IPS-NIHi7 (cell line): ENCODE data around the gene CALML5.

Source experiments
- DNase-seq: peaks from one replicate; pipeline ENCODE4 v3.0.0; 2012; ENCODE audit warnings: mixed read lengths; ENCODE audit errors: extremely low spot score

CALML5 gene

DNA sequence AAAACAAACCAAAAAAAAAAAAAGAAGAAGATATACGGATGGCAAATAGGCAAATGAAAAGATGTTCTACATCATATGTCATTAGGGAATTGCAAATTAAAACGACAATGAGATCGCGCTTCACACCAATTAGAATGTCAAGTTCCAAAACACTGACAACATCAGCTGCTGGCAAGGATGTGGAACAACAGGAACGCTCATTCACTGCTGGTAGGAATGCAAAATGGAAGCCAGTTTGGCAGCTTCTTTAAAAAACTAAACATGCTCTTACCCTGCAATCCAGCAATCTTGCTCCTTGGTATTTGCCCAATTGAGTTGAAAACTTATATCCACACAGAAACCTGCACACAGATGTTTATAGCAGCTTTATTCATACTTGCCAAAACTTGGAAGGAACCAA, 34.8 kb downstream of the CALML5 start:
- DNase-seq: no peak

DNA sequence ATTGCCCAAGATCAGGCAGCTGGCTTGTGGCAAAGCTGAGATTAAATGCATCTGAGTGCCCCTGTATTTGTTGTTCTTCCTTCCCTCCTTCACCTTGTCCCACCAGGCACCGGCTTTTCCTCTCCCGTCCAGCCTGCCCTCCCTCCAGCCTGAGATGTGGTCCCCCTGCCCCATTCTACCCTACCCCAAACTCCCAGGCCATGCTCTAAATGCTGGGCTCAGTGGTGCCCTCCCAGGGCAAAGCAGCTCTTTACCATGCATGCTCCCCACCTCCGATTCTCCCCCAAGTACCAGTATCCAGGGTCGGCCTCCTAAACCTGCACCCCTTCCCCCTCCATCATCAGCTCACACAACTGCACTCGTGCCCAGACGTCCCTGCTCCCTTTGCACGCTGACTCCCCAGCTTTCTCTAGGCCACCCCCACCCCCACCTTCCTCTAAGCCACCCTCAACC, 36.5 kb downstream of the CALML5 start:
- no peak for DNase-seq

DNA sequence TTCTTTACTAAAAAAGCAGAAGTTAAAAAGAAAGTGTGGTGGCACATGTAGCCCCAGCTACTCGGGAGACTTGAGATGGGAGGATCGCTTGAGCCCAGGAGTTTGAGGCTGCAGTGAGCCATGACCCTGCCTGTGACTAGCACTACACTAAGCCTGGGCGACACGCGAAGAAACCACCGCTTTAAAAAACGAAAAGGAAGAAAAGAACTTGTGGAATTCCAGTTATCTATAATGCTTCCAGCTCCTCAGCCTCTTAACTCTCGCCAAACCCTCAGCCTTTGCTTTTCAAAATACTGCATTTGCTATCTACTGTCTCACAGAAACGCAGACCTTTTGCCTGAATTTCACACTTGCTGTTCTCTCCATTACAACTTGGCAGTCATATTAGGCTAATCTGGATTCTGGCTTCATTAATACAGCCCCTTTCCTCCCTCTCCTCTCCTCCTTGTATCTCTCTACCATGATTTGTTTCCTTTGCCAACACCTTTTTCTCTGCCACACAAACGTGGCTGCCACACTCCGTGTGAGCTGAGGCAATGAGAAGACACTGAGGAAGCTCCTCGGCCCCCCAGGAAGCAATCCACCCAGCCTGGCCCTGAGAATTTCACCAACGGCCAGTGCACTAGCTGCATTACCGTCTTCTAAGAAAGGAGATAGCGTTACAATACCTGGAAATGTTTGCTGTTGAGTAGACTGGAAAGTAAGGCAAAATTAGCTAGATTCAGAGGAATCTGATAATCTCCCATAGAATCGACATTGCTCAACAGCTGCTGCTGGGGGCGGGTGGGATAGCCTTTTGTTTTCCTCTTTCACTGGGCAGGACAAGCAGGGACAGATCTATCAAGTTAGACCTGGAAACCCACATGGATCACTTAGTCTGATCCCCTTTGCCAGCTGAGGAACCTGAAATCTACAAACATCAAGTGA, 37.2 kb downstream of the CALML5 start:
- no peak for DNase-seq

- no peak for DNase-seq
Observed at GRCh38 chr10:5461203-5461588, 38.2 kb downstream of the CALML5 start.

DNA sequence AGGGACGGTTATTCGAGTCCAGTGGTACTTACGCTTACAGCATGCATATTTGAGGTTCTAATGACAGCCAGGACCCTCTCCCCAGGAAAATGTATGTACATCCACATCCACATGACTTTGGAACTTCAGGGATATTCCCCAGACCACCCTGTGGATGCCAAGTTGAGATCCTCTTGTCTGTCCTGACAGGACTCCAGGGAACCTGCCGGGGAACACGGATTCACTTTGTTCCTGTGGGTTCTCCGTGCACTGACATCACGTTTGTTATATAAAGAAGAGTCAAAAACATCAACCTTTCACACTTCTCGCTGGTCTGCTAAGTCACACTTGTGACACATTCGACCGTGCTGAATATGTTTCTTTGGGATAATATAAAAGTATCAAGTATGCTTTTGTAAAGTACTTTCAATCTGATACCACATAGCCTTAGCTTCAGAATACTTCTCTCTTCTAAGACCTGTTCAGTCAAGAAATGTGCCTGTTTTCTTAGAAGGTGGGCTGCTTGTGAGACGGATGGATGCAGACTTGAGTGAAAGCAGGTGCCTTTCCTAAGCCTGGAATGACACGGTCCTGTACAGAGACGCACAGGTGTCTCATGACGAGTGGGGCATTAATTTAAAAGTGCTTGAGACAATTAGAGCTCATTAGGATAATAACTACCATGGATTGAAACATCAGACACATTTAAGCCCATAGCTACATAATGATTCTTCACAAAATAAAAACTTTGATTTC, 38.7 kb downstream of the CALML5 start:
- DNase-seq: no peak

- DNase-seq: no peak
Observed at GRCh38 chr10:5458949-5459747, 40.2 kb downstream of the CALML5 start.

DNA sequence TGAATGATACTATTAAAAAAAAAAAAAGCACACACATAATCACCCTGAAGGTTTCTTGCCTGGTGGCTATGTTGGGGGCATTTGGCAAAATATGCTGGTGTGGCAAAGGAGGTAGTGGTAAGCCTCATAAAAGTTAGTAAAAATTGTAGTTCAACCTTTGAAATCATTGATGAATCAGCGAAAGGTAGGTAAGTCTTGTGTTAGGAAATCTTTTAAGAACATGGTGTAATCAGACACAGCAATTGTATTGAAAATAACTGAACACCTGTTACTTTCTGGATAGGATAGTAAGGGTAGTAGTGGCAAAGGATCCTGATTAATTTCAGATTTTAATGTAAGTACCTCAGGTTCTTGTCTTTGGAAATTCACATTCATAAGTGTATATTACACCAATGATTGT, 40.9 kb downstream of the CALML5 start:
- no peak for DNase-seq

GRCh38 chr10:5457741-5458140, 41.6 kb downstream of the CALML5 start:
- no peak for DNase-seq

GRCh38 chr10:5456563-5456962, 42.8 kb downstream of the CALML5 start:
- DNase-seq: no peak

DNA sequence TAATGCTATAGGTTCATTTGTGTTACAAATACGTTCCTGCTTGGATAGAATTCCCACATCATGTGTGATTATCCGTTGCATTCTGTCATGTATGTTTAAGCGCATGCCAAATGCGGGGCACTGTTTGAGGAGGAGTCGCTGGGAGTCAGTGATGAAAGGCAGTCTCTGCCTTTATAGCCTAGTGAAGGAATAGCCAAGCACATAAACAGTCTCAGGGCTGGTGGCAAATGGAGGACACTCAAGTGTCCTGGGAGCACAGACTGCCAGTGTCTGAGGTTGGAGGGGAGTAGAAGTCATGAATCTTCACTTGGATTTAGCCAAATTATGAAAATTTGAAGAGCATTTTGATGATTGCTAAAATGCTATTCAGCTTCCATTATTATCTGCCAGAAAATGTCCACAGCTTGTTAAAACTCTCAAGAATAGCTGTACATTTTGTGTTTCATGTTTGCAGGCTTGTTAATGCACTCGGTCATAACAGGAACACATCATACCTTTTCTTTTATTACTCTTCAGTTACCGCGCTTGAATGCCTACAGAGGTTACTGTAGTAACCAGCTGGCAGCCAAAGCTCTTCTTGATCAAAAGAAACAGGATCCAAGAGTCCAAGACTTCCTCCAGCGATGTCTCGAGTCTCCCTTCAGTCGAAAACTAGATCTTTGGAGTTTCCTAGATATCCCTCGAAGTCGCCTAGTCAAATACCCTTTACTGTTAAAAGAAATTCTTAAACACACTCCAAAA, 45.5 kb downstream of the CALML5 start:
- no peak for DNase-seq

DNA sequence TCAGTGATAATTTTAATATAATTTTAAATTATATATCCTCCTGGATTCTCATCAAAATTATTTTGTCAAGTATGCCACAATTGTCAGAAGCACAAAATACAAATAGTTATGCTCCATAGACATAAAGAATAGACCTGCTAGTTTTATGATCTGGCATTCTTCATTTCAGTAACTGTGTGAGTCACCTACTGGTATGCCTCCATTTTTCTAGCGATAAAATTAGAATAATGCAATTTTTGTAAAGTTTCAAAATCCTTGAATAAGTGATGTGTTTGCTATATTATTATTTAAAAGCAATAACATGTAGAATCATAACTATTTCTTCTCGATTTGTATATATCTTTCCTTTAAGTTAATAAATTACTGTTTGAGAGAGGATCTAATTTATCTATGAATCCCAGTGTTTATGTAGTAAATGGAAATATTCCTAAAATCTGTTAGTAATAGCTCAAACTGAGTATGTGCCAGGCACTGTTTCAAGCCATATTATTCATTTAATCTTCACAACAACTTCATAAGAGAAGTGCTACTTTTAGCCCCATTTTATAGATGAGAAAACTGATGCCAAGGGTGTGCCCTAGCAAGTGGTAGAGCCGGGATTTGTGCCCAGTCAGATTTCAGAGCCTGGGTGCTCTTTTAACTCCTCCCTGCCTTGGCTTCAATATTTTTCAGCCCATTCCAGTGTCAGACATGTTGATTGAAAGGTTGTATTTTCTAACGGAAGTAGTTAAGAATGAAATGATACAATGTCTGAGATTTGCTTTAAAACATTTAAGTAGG, 48.6 kb downstream of the CALML5 start:
- no peak for DNase-seq

GRCh38 chr10:5449823-5450222, 49.5 kb downstream of the CALML5 start:
- no peak for DNase-seq

GRCh38 chr10:5449227-5449626, 50.1 kb downstream of the CALML5 start:
- DNase-seq: no peak
